ENCODE results near the gene CPNE1.
"Not testable (repeated sequence)": the region's sequence is repeated elsewhere in the genome, so short reads cannot be mapped to it uniquely, and the experiment has no call there.

CPNE1 gene

GRCh38 chr20:35697696-35698297 lies 33.1 kb upstream of the CPNE1 start:
- DNase-seq, result no peak

DNA sequence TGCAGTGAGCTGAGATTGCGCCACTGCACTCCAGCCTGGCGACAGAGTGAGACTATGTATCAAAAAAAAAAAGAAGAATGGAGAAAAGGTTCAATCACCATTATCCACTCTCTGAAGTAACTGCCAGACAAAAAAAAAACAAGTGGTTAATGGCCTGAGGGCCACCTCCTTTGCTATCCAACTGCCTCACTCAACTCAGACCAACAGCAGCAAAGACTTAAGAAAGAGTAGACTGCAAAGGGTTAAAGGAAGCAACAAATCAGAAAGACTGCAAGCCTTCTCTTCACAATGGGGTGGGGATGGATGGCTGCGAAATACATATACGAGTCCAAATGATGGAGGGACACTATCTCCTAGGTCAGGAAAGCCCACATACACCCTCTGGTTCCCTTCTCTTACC lies 31.3 kb upstream of the CPNE1 start:
- no peak for DNase-seq

- no peak for DNase-seq
Observed at GRCh38 chr20:35695245-35695749, 30.6 kb upstream of the CPNE1 start.

- DNase-seq, result no peak
Observed at GRCh38 chr20:35690265-35690664, 25.6 kb upstream of the CPNE1 start.

GRCh38 chr20:35686872-35687271 lies 22.2 kb upstream of the CPNE1 start:
- not testable (repeated sequence) for DNase-seq

GRCh38 chr20:35685368-35685767 lies 20.7 kb upstream of the CPNE1 start:
- DNase-seq, result not testable (repeated sequence)

- DNase-seq, result no peak
Observed at GRCh38 chr20:35681960-35682359, 17.3 kb upstream of the CPNE1 start.

DNA sequence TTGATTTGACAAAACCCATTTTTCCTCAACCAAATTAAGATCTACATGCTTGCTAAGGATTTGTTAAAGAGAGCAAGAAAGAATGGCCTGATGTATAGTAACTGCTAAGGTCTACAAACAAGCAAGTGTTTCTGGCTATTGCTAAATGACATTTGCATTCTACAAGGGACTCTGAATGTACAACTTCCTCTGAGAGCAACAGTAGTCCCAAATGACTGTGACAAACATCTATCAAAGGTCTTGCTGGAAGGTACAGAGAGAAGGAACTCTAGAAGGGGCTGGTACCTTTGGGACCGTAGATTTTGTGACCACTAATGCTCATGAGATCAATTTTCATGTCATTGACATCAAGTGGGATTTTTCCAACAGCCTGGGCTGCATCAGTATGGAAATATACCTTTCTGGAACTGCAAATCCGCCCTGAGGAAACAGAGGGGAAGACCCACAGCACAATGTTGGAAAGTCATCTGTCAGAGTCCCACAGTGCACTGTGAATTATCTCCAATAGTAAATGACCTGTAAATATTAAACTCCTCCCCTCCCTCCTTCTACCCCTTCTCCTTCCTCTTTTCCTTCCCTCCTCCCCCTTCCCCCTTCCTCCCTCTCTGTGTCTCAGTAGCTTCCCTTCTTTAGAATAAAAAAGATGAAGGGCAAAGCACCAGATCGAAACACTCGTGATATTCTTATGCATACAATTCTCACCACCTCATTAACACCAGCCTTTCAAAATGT lies 15.9 kb upstream of the CPNE1 start:
- no peak for DNase-seq

DNA sequence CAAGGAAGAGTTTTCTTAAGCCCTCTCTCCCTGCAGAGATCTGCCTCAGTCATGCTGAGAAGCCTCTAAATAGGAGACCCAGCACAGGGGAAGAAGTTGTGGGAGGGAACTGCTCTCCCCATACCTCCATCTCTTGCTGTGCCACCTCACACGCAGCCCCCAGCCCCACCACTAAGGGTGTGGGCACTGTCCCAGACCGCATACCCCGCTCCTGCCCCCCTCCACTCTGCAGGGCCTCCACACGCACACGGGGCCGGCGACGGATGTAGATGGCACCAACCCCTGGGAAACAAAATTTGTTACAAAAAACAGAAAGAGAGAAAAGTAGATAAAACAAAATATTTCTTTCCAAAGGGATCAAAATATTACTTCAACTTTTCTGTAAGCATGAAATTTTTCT lies 10.2 kb upstream of the CPNE1 start:
- no peak for DNase-seq

GRCh38 chr20:35673884-35674283 lies 9.2 kb upstream of the CPNE1 start:
- DNase-seq, result no peak

GRCh38 chr20:35669681-35670080 lies 5.0 kb upstream of the CPNE1 start:
- DNase-seq, result no peak

DNA sequence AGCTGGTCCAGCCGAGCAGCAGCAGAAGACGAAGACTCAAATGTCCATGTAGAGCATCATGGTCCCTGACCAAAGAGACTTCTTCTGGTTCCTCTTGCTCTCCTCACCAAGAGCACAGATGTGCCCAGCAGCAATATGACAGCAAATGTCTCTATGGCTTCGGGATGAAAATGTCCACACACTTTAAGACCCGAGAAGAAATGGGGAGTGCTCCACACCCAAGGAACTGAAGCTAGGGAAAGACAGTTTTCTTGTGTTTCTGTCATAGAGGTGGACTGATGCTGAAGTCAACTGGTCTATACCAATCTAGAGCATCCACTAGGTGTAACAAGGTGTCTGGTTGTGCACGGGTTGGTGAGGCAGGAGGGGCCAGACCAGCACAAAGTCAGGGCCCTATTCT lies 4.5 kb upstream of the CPNE1 start:
- DNase-seq, result no peak

- no peak for DNase-seq
Observed at GRCh38 chr20:35665949-35666288, 1.2 kb upstream of the CPNE1 start.

GRCh38 chr20:35663516-35664465 lies 909 bp downstream of the CPNE1 start:
- DNase-seq, result peak; percentile 67

- peak; percentile 18 for DNase-seq
Observed at GRCh38 chr20:35662551-35662950, 2.1 kb downstream of the CPNE1 start.

DNA sequence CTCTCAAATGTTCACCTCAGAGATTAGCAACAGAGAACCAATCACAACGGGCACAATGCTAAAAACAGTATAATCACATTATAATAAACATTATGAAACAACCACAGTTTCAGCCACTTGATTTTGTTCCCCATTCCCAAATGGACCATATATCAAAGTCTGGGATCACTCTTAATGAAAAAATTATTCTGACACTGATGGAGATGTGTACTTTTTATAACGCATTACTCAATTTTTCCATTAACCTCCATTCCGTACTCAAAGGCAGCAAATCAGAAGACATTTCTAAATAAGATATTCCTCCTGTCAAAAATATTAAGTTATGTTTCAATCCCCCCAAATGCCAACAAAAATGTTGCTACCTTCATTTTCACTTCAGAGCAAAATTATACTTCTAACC lies 2.8 kb downstream of the CPNE1 start:
- no peak for DNase-seq

DNA sequence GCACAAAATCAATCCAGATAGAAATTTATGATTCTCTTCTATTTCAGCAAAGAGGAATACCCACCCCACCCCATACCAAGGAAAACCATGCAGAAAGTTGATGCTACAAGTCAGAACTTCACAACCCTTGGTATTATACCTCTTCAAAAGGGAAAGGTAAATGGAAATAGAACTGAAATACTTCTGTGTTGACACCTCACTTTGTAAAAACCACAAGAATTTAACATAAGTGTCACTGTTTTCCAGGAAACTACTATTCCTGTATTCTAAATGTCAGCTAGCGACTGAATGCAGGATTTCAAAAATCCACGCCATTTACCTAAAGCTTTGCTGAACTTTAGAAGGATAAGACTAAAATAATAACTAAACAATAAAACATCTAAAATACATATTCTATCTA lies 3.6 kb downstream of the CPNE1 start:
- no peak for DNase-seq

GRCh38 chr20:35660122-35660937 lies 4.4 kb downstream of the CPNE1 start:
- DNase-seq, result peak; percentile 55

- no peak for DNase-seq
Observed at GRCh38 chr20:35657271-35657670, 7.4 kb downstream of the CPNE1 start.

- DNase-seq, result no peak
Observed at GRCh38 chr20:35654415-35654814, 10.3 kb downstream of the CPNE1 start.

DNA sequence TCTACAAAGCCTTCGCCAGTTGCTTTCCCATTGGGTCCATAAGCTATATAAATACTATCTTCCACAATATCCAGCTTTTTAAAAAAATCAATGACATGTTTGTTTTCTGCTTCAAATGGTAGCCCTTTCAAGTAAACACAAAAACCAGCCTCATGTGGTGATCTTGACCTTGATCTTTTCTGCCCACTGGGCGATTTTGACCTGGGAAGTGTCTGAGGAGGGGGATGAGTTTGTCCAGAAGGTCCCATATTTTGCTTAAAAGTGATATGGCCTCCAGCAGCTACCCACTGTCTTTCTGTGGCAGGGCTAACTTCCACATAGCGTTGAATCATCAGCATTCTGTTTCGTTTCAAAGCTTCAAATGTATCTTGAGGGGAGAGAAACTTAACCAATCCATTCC lies 10.8 kb downstream of the CPNE1 start:
- no peak for DNase-seq

- DNase-seq, result no peak
Observed at GRCh38 chr20:35653430-35653734, 11.3 kb downstream of the CPNE1 start.

All from stimulated activated CD4-positive, alpha-beta T cell treated with anti-CD3 and anti-CD28 coated beads, Interleukin-1b, Interleukin-23, amount 100 ng/mL, for 48 hours (primary cell).